ENCODE data around the gene PLCH2. TPM values are rescaled to one million over a fixed set of nuclear protein-coding genes. Genes with fewer than 3 reads are reported as not detected.

PLCH2 gene
- total and polyA plus RNA-seq, 4 donors = 0.33 to 1.3 (median 1.0) TPM; not detected in 1

DNA sequence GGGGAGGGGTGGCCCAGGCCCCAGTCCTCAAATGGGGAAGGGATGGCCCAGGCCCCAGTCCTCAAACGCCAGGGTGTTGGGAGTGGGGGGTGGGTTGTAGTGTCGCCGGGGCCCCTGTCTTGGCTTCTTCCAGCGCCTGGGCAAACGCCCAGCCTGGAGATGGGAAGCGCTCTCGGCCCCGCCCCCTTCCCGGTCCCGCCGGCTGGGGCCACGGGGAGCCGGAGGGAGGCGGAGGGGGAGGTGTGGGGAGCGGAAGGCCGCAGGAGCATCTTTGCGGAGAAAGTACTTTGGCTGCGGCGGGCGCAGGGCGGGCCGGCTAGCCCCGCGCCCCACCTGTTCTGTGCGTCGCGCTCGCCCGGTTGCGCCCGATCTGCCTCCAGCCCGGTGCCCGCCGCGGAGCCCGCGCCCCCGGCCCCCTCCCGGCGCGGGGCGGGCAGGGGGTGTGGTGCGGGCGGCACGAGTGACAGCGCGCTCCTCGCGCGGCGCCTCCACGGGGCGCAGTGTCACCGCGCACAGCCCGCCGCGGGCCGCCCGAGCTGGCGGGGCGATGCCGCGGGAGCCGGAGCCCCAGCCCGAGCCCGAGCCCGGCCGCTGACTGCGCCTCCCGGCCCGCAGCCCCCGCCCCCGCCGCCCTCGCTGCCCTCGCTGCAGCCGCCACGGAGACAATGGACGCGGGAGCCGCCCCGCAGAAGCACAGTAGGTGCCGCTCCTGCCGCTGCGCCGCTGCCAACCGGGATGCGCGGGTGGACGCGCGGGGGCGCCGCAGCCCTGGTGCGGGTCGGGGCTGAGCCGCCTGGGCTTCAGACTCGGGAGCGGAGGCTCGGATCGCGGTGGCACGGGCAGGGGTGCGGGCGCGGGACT lies 32.6 kb upstream of the PLCH2 start:
- peaks cover 0 to 2% (median 0%) of the 10 kb centered on the region in 4 donors for H3K4me1 ChIP-seq (ENCODE audit: control insufficient read depth in 4 of 4, insufficient read depth in 4 of 4, low read length in 3 of 4)
- TF ChIP-seq HNF4A (conservative IDR thresholded peaks at IDR 0.05) = no peak
- TF ChIP-seq NR2F2 (IDR thresholded peaks at IDR 0.05) = no peak
- no peak for TF ChIP-seq FOXA2 (IDR thresholded peaks at IDR 0.05)
- TF ChIP-seq, protein P1, sequence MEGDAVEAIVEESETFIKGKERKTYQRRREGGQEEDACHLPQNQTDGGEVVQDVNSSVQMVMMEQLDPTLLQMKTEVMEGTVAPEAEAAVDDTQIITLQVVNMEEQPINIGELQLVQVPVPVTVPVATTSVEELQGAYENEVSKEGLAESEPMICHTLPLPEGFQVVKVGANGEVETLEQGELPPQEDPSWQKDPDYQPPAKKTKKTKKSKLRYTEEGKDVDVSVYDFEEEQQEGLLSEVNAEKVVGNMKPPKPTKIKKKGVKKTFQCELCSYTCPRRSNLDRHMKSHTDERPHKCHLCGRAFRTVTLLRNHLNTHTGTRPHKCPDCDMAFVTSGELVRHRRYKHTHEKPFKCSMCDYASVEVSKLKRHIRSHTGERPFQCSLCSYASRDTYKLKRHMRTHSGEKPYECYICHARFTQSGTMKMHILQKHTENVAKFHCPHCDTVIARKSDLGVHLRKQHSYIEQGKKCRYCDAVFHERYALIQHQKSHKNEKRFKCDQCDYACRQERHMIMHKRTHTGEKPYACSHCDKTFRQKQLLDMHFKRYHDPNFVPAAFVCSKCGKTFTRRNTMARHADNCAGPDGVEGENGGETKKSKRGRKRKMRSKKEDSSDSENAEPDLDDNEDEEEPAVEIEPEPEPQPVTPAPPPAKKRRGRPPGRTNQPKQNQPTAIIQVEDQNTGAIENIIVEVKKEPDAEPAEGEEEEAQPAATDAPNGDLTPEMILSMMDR (IDR thresholded peaks at IDR 0.05; ENCODE audit: low read depth, low read length, missing input control) = no peak
- no peak for TF ChIP-seq RXRA (IDR thresholded peaks at IDR 0.05)
- 2% methylated on average over 107 of the region's 107 CpGs for WGBS
- H3K9me3 ChIP-seq (ENCODE audit: control insufficient read depth in 4 of 4, low read length in 3 of 4) = no peaks in the 10 kb centered on the region
- H3K4me3 ChIP-seq (ENCODE audit: low read depth in 1 of 3, low read length in 3 of 3) = no peak overlapping the region
- no peak for DNase-seq (ENCODE audit: low spot score)
- no peak overlapping the region for H3K9ac ChIP-seq (ENCODE audit: low read depth in 1 of 2, low read length in 2 of 2)
- no peaks in the 10 kb centered on the region for H3K36me3 ChIP-seq (ENCODE audit: control insufficient read depth in 4 of 4, insufficient read depth in 3 of 4, low read depth in 1 of 4, low read length in 3 of 4)
- peaks cover 0 to 12% (median 5%) of the 10 kb centered on the region in 4 donors for H3K27me3 ChIP-seq (ENCODE audit: control insufficient read depth in 4 of 4, insufficient read depth in 4 of 4, low read length in 3 of 4)
- H3K27ac ChIP-seq (ENCODE audit: low read depth in 1 of 2, low read length in 2 of 2) = no peak overlapping the region

- H3K27ac ChIP-seq (ENCODE audit: low read depth in 1 of 2, low read length in 2 of 2) = no peak overlapping the region
- peaks cover 0 to 12% (median 5%) of the 10 kb centered on the region in 4 donors for H3K27me3 ChIP-seq (ENCODE audit: control insufficient read depth in 4 of 4, insufficient read depth in 4 of 4, low read length in 3 of 4)
- H3K36me3 ChIP-seq (ENCODE audit: control insufficient read depth in 4 of 4, insufficient read depth in 3 of 4, low read depth in 1 of 4, low read length in 3 of 4) = no peaks in the 10 kb centered on the region
- no peak overlapping the region for H3K9ac ChIP-seq (ENCODE audit: low read depth in 1 of 2, low read length in 2 of 2)
- H3K9me3 ChIP-seq (ENCODE audit: control insufficient read depth in 4 of 4, low read length in 3 of 4) = no peaks in the 10 kb centered on the region
- TF ChIP-seq SP1 (IDR thresholded peaks at IDR 0.05) (no peak), HNF4A (conservative IDR thresholded peaks at IDR 0.05) (no peak), ZBTB33 (IDR thresholded peaks at IDR 0.05) (no peak), YY1 (IDR thresholded peaks at IDR 0.05) (no peak), RXRA (IDR thresholded peaks at IDR 0.05) (no peak), NR2F2 (IDR thresholded peaks at IDR 0.05) (no peak), JUND (IDR thresholded peaks at IDR 0.05) (no peak), HNF4G (IDR thresholded peaks at IDR 0.05) (no peak), FOXA1 (IDR thresholded peaks at IDR 0.05) (no peak), RAD21 (IDR thresholded peaks at IDR 0.05) (no peak), FOXA2 (IDR thresholded peaks at IDR 0.05) (no peak), ATF3 (IDR thresholded peaks at IDR 0.05) (no peak), MAX (IDR thresholded peaks at IDR 0.05) (no peak), TAF1 (conservative IDR thresholded peaks at IDR 0.05) (no peak), GABPA (IDR thresholded peaks at IDR 0.05 in 1 of 2, conservative IDR thresholded peaks at IDR 0.05 in 1 of 2) (no peak), EGR1 (IDR thresholded peaks at IDR 0.05; ENCODE audit: low read depth in 2 of 2) (no peak)
- TF ChIP-seq, protein P1 (IDR thresholded peaks at IDR 0.05; ENCODE audit: low read depth, low read length, missing input control) = no peak
- TF ChIP-seq, protein P2, sequence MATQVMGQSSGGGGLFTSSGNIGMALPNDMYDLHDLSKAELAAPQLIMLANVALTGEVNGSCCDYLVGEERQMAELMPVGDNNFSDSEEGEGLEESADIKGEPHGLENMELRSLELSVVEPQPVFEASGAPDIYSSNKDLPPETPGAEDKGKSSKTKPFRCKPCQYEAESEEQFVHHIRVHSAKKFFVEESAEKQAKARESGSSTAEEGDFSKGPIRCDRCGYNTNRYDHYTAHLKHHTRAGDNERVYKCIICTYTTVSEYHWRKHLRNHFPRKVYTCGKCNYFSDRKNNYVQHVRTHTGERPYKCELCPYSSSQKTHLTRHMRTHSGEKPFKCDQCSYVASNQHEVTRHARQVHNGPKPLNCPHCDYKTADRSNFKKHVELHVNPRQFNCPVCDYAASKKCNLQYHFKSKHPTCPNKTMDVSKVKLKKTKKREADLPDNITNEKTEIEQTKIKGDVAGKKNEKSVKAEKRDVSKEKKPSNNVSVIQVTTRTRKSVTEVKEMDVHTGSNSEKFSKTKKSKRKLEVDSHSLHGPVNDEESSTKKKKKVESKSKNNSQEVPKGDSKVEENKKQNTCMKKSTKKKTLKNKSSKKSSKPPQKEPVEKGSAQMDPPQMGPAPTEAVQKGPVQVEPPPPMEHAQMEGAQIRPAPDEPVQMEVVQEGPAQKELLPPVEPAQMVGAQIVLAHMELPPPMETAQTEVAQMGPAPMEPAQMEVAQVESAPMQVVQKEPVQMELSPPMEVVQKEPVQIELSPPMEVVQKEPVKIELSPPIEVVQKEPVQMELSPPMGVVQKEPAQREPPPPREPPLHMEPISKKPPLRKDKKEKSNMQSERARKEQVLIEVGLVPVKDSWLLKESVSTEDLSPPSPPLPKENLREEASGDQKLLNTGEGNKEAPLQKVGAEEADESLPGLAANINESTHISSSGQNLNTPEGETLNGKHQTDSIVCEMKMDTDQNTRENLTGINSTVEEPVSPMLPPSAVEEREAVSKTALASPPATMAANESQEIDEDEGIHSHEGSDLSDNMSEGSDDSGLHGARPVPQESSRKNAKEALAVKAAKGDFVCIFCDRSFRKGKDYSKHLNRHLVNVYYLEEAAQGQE (IDR thresholded peaks at IDR 0.05) = no peak
- H3K4me1 ChIP-seq (ENCODE audit: control insufficient read depth in 4 of 4, insufficient read depth in 4 of 4, low read length in 3 of 4) = peaks cover 0 to 2% (median 0%) of the 10 kb centered on the region in 4 donors
- WGBS = 39% methylated on average over 27 of the region's 27 CpGs
- DNase-seq (ENCODE audit: low spot score) = no peak
- H3K4me3 ChIP-seq (ENCODE audit: low read depth in 1 of 3, low read length in 3 of 3) = no peak overlapping the region
These were observed 31.9 kb upstream of the PLCH2 start for GRCh38 chr1:2444138-2444591.

All from liver (tissue), 9 donors.